ENCODE results near the gene PISD.
"Not testable (repeated sequence)": the region's sequence is repeated elsewhere in the genome, so short reads cannot be mapped to it uniquely, and the experiment has no call there.

Gene PISD

DNA sequence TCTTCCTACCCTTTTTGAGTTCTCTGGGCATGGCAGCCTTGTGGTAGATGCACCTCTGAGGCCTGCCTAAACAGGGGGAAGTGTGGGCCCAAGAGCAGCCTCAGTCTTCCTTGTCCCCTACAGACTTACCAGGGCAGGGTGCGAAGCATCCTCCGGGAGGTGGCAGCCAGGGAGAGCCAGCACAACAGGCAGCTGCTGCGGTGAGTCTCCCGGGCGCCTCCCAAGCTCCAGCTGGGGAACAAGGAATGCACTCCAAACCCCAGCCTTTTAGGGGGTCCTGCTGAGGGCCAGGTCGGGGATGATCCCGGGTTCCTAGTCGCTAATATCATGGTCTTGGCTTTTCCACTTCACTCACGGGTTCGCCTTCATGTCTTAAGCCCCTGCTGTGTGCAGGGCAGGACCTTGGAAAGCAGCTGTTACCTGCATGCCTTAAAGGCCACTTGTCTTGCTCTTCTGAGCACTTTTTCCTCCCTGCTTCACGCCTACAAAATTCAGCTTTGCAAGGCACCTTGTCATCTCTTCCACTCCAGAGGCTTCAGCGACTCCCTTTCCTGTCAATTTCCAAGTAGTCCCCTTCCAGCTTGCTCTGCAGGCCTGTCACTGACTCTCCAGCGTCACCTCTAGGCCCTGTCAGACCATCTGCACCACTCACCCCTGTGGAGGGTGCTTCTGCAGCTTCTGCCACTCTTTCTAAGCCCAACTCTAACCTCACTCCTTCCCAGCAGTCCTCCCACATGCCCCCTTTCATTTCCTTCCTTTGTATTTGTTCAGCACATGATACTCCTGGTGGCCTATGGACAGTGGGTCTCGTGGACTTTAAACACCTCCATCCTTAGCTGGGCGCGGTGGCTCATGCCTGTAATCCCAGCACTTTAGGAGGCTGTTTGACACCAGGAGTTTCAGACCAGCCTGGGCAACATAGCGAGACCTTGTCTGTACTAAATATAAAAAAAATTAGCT, 57.0 kb downstream of the PISD start:
- DNase-seq: no peak

DNA sequence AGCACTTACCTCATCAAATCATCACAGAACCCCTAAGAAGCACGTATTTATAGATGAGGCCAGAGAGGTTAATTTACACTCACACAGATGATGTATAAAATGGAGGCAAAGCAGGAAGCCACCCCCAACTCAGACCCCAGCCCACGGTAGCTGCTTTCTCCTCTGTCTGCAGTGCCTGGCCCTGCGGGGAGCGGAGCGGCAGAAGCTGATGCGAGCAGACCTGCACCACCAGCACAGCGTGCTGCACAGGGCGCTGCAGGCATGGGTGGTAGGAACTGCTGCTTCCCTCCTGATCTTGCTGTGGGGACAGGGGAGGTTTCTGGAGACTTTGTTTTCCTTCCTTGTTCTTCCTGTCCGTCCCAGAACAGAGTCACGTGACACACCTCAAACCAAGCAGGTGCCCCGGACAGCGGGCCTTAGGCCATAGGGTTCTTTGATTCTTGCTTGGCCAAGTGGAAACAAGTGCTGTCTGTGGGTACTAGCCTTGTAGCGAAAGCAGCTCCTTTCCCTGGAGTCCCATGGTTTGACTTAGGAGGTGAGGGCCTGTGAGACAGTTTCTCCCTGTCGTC, 57.8 kb downstream of the PISD start:
- DNase-seq: no peak

DNA sequence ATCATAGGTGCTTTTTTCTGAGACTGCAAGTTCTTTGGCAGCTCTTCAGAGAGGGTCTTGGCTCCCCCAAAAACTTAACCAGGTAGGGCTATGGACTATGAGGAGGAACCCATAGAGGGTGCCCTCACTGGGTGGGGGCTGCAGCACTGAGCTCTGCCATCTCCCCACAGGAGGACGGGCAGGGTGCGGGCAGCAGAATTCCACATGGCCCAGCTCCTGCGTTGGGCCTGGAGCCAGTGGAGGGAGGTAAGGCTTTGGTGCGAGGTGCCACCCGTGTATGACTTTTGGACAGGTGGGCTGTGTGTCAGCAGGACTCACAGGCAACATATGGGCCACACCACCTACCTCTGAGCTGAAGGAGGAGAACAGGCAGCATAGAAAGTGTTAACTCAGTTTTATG, 58.4 kb downstream of the PISD start:
- no peak for DNase-seq

DNA sequence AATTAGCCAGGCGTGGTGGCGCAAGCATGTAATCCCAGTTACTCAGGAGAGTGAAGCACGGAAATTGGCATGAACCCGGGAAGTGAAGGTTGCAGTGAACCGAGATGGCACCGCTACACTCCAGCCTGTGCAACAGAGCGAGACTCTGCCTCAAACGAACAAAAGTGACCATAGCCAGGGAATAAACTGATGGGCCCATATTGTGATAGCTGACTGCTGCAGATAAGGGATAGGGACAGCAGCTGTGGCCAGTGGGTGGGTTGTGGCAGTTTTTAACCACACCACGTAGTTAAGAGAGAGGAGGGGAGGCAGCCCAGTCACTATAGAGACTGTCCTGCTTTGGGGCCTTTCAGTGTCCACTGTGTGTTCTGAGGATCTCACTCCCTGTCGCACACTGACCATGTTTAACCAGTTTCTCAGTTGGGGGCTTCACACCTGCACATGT, 58.9 kb downstream of the PISD start:
- DNase-seq: no peak

- no peak for DNase-seq
Measured at GRCh38 chr22:31602259-31602952, 59.6 kb downstream of the PISD start.

- no peak for DNase-seq
Measured at GRCh38 chr22:31595271-31595670, 66.7 kb downstream of the PISD start.

DNA sequence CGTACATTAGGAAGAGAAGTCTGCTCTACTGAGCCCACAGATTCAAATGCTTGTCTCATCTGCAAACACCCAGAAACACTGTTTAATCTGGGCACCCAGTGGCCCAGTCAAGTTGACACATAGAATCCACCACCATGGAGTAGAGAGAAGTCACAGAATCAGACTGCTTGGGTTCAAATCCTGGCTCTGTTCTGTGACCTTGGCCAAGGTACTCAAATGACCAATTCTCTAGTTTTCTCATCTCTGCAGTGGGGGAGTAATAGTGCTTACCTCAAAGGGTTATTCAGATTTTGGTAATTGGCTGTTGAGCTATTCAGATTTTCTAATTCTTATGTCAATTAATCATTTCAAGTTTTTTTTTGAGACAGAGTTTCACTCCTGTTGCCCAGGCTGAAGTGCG, 71.9 kb downstream of the PISD start:
- DNase-seq: not testable (repeated sequence)

GRCh38 chr22:31588970-31589675, 72.9 kb downstream of the PISD start:
- no peak for DNase-seq

DNA sequence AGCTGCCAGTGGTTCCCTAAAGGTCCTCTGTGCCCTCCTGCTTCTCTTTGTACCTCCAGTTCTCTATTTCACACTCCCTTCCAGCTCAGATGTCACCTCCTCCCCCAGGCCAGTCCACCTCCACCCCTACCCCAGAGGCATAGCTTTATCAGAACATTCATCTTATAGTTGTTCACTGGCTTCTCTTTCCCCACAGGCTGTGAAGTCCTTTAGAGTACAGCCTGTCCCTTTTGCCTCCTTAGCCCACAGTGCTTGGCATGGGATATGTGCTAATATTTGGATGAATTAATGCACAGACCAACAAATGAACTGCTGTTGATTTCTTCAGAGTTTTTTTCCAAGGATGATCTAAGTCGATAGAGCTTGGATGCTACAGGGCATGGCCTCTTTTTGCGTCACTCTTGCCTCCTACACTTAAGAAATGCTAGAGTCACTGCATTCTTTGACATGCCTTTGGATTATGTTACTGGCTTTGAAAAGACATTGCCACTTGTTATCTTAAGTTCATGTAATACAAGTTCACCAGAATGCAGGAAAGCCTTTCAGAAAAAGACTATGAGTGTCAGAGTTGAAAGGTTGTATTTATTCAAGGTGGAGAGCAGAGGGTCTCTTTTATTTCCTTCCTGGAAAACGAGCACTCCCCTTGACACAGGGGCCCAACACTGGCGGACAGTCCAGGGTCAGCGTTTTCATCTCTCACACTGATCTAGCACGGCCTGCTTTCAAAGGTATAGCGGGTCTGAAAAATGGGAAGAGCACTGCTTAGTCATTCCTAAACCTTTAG, 75.7 kb downstream of the PISD start:
- no peak for DNase-seq

- peak; percentile 6 for DNase-seq
Measured at GRCh38 chr22:31585161-31585859, 76.7 kb downstream of the PISD start.

DNA sequence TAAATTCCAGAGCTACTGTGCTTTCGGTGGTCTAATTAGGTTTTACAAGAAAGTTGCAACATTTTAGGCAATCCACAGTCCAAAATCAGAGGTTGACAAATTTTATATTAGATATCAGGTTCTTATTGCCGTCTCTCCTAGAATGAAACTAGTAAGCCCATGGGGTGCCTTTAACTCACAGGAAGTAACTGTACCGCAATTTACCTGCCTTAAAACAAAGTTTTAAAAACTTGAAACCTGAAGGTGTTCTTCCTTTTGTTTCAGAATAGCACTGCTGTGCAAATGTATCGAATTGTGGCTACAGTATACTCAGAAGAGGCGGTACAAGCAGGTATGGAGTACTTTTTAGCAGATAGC, 77.2 kb downstream of the PISD start:
- DNase-seq: no peak

GRCh38 chr22:31583861-31584485, 78.0 kb downstream of the PISD start:
- DNase-seq: no peak

DNA sequence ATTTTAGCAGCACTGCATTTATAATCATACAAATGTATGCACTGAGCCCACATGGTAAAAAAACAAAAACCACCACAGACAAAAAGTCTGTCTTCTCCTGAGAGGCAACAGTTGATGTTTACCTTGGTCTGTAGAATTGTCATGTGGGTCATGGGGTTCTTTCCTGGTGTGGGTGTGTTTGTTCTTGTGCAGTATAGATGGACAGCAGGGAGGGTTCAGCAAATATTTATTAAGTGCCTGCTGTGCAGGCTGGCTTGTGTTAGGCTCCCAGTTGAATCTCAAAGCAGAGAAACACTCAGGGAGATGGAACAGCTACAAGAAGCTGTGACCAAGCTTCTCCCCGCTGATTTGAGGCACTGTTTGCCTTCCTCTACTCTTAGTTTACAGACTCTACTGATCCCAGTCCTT, 82.2 kb downstream of the PISD start:
- DNase-seq: no peak

DNA sequence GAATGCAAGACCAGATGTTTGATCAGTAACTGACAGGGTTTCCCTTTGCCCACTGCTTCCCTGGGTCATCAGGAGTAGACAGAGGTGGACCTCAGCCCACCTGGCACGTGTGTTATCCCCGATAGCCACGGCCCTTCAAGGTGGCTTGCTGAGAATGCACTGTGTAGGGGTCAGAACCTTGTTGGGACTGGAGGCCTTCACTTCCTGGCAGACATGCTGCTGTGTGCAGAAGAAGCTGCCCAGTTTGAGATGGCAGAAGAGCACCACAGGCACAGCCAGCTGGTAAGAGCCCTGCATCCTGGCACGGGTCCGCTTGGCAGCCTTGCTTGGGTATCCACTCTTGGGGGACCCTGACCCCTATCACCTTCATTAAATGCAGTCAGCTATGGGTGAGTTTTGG, 83.8 kb downstream of the PISD start:
- no peak for DNase-seq

- no peak for DNase-seq
Measured at GRCh38 chr22:31577711-31578110, 84.3 kb downstream of the PISD start.

DNA sequence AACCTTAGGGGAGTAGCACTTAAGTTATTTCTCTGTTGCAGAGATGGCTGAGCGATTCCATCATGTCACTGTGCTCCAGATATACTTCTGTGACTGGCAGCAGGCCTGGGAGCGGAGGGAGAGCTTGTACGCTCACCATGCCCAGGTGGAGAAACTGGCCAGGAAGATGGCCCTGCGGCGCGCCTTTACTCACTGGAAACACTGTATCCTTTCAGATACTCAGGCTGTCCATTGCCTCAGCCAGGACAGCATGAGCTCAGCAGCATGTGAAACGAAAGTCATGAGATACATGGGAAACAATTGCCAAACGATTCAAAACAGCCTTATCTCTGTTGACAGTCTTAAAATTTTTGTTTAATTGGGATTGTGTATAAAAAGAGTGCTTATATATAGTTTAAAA, 86.8 kb downstream of the PISD start:
- no peak for DNase-seq

DNA sequence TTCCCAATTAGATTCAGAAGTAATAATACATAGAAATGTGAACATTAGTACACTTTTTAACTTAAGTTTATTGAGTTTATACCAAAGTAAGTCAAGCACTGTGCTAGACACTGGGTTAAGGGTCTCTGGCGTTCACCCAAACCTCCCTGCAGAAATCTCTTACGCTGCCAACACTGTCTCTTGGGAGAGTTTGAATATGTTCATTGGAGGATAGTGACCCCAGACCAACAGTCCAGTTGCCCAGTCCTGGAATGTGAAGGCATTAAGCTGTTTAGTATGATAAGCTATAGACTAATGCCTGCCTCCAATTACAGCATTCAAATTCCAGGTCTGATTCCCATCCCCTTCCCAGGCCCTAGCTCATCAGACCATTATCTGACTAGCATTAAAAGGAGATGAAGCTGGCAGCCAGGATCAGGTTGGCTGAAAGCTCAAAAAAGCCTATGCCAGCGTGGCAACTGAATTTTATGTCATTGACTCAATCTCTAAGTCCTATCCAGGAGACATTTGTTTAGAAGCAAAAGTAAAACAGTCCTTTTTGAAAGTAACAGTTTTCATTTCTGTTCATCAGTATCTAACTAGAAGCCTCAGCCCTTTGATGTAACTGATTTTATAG, 87.9 kb downstream of the PISD start:
- no peak for DNase-seq

- no peak for DNase-seq
Measured at GRCh38 chr22:31572939-31573338, 89.1 kb downstream of the PISD start.

DNA sequence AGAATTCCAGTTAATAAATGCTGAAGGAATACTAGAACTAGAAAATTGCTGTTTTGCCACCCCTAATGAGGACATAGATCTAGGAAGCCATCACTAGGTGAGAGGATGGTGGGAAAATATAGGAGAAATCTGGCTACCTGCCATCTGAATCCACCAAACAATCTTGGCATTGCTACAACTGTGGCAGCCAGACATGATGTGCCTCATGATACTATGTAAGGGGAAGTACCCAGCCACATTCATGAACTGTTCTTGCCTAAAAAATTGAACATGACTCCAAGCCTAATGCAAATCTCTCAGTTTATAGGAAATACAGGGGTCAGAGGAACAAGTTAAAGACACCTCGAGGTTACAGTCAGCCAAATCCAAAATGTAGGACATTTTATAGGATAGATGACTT, 92.9 kb downstream of the PISD start:
- DNase-seq: no peak

Data from stimulated activated CD4-positive, alpha-beta T cell treated with anti-CD3 and anti-CD28 coated beads, Interleukin-4, amount 100 ng/mL, for 1 hour (primary cell).